ENCODE results near the gene RNU6-1. TPM values are rescaled to one million over a fixed set of nuclear protein-coding genes. Genes with fewer than 3 reads are reported as not detected.
A peak's percentile ranks its signal among the peaks of the same experiment; 100 is the strongest.

The RNU6-1 gene
- total RNA-seq, 2 donors from 2014 or later = not detected

DNA sequence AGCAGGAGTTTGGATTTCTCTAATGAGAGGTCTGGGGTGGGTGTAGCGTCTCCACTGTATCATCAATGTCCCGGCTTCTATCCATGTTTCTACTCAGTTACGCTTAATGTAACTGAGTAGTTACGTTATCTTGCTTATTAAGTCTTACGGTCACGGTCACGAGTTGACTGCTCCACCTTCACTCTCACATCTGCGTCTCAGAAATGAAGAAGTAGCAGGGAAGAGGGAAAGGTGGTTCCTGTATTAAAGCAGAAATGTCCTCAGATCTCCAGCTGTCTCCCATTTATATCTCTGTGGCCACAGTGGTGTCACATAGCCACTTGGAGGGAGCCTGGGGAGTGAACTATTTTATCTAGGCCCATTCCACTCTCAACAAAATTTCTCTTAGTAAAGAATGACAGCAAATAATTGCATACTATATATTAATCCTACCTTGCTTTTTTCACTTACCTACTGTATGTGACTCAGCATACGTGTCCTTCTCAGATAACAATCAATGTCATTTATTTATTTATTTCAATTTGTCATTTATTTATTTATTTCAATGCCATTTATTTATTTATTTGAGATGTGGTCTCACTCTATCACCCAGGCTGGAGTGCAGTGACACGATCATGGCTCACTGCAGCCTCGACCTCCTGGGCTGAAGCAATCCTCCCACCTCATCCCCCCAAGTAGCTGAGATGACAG, 39.7 kb upstream of the RNU6-1 start:
- H3K9me3 Mint-ChIP-seq = no peaks in the 10 kb centered on the region
- no peak overlapping the region for H3K9ac ChIP-seq (ENCODE audit: extremely low read depth, low read length, poor library complexity, severe bottlenecking)
- H3K4me3 Mint-ChIP-seq = no peak overlapping the region
- no peaks in the 10 kb centered on the region for H3K36me3 Mint-ChIP-seq (ENCODE audit: low read depth)
- no peak for DNase-seq
- peaks cover 5% of the 10 kb centered on the region for H3K4me1 Mint-ChIP-seq
- H3K27ac Mint-ChIP-seq = no peak overlapping the region
- H3K4me1 ChIP-seq (ENCODE audit: control insufficient read depth, insufficient read depth, low read length) = no peaks in the 10 kb centered on the region
- TF ChIP-seq, protein P1, sequence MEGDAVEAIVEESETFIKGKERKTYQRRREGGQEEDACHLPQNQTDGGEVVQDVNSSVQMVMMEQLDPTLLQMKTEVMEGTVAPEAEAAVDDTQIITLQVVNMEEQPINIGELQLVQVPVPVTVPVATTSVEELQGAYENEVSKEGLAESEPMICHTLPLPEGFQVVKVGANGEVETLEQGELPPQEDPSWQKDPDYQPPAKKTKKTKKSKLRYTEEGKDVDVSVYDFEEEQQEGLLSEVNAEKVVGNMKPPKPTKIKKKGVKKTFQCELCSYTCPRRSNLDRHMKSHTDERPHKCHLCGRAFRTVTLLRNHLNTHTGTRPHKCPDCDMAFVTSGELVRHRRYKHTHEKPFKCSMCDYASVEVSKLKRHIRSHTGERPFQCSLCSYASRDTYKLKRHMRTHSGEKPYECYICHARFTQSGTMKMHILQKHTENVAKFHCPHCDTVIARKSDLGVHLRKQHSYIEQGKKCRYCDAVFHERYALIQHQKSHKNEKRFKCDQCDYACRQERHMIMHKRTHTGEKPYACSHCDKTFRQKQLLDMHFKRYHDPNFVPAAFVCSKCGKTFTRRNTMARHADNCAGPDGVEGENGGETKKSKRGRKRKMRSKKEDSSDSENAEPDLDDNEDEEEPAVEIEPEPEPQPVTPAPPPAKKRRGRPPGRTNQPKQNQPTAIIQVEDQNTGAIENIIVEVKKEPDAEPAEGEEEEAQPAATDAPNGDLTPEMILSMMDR (conservative IDR thresholded peaks at IDR 0.05) = no peak
- H3K27me3 ChIP-seq (ENCODE audit: control insufficient read depth, insufficient read depth, low read length, poor library complexity, severe bottlenecking) = no peaks in the 10 kb centered on the region
- peaks cover 2% of the 10 kb centered on the region for H3K27me3 Mint-ChIP-seq (ENCODE audit: insufficient read depth)
- no peaks in the 10 kb centered on the region for H3K9me3 ChIP-seq (ENCODE audit: control insufficient read depth, low read length)
- WGBS, 2 experiments (ENCODE audit: insufficient coverage in 1 of 2, insufficient read length in 1 of 2) = 89 to 96% methylated on average over 4 to 10 of the region's 11 CpGs
- no peak overlapping the region for H3K27ac ChIP-seq (ENCODE audit: low read depth, low read length)
- H3K4me3 ChIP-seq (ENCODE audit: low read length) = no peak overlapping the region
- H3K36me3 ChIP-seq (ENCODE audit: control insufficient read depth, insufficient read depth, low read length) = no peaks in the 10 kb centered on the region

DNA sequence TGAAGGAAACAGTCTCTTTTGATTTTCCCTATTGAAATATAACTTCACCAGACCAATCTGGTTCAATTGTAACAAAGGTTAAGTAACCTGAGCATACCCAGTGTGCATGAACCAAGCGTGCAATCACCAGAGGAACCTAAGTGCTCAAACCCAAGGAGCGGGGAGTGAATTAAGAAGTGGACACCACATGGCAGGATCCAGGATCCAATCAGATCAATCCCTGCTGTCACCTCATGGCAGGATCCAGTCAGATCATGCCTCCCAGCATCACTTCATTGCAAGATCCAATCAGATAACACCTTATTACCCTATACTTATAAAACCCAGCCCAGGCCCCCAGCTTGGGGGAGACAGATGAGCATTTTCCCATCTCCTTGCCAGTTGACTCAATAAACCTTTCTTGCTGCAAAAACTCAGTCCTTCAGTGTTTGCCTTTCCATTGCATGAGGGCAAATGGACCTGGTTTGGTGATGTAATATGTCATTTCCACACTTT, 38.9 kb upstream of the RNU6-1 start:
- 89 to 96% methylated on average over 2 of the region's 2 CpGs for WGBS, 2 experiments (ENCODE audit: insufficient coverage in 1 of 2, insufficient read length in 1 of 2)
- DNase-seq = no peak
- H3K4me1 Mint-ChIP-seq = peaks cover 5% of the 10 kb centered on the region

DNA sequence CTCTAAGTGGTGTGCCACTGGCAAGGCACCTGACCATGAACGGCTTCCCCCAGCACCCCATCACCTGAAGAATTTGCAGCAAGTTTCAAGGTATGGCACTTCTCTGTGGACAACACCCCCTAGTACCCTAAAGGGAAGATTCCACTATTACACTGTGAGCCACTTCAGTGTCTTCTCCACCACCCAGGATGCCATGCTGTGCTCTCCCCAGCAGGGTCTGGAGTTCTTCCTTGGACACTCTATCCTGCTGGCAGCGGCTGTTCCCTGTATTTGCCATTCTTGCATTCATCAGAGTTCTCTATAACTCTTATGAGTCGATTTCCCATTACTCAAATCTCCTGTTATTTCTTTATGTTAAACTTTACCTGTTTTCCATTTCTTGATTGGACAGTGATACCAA, 33.9 kb upstream of the RNU6-1 start:
- H3K27ac ChIP-seq (ENCODE audit: low read depth, low read length) = no peak overlapping the region
- H3K9me3 ChIP-seq (ENCODE audit: control insufficient read depth, low read length) = peaks cover 23% of the 10 kb centered on the region
- no peaks in the 10 kb centered on the region for H3K27me3 ChIP-seq (ENCODE audit: control insufficient read depth, insufficient read depth, low read length, poor library complexity, severe bottlenecking)
- Mint-ChIP-seq H3K4me1 (no peaks in the 10 kb centered on the region), H3K27me3 (ENCODE audit: insufficient read depth) (no peaks in the 10 kb centered on the region), H3K27ac (no peak overlapping the region), H3K36me3 (ENCODE audit: low read depth) (peaks cover 3% of the 10 kb centered on the region), H3K4me3 (no peak overlapping the region), H3K9me3 (peaks cover 32% of the 10 kb centered on the region)
- TF ChIP-seq, protein P1 (conservative IDR thresholded peaks at IDR 0.05) = peak; percentile 36
- no peak for DNase-seq
- no peaks in the 10 kb centered on the region for H3K36me3 ChIP-seq (ENCODE audit: control insufficient read depth, insufficient read depth, low read length)
- no peaks in the 10 kb centered on the region for H3K4me1 ChIP-seq (ENCODE audit: control insufficient read depth, insufficient read depth, low read length)
- no peak overlapping the region for H3K9ac ChIP-seq (ENCODE audit: extremely low read depth, low read length, poor library complexity, severe bottlenecking)
- WGBS, 2 experiments (ENCODE audit: insufficient coverage in 1 of 2, insufficient read length in 1 of 2) = 88 to 95% methylated on average over 1 to 3 of the region's 3 CpGs
- no peak overlapping the region for H3K4me3 ChIP-seq (ENCODE audit: low read length)

More for the DNA sequence above, 38.9 kb upstream of the RNU6-1 start:
- no peak overlapping the region for H3K4me3 ChIP-seq (ENCODE audit: low read length)
- H3K9ac ChIP-seq (ENCODE audit: extremely low read depth, low read length, poor library complexity, severe bottlenecking) = no peak overlapping the region
- Mint-ChIP-seq H3K36me3 (ENCODE audit: low read depth) (no peaks in the 10 kb centered on the region), H3K4me3 (no peak overlapping the region), H3K27me3 (ENCODE audit: insufficient read depth) (no peaks in the 10 kb centered on the region), H3K27ac (no peak overlapping the region), H3K9me3 (peaks cover 5% of the 10 kb centered on the region)
- peaks cover 2% of the 10 kb centered on the region for H3K9me3 ChIP-seq (ENCODE audit: control insufficient read depth, low read length)
- TF ChIP-seq, protein P1 (conservative IDR thresholded peaks at IDR 0.05) = no peak
- no peaks in the 10 kb centered on the region for H3K4me1 ChIP-seq (ENCODE audit: control insufficient read depth, insufficient read depth, low read length)
- H3K36me3 ChIP-seq (ENCODE audit: control insufficient read depth, insufficient read depth, low read length) = no peaks in the 10 kb centered on the region
- H3K27ac ChIP-seq (ENCODE audit: low read depth, low read length) = no peak overlapping the region
- no peaks in the 10 kb centered on the region for H3K27me3 ChIP-seq (ENCODE audit: control insufficient read depth, insufficient read depth, low read length, poor library complexity, severe bottlenecking)
